ENCODE results near the gene FAM3C. TPM values are rescaled to one million over a fixed set of nuclear protein-coding genes. Genes with fewer than 3 reads are reported as not detected.

Gene FAM3C
- total RNA-seq, 2 experiments from 2014 or later = 17.2 to 18.3 TPM

- peaks cover 8% of the 10 kb centered on the region for H3K36me3 Mint-ChIP-seq
- H3K4me1 Mint-ChIP-seq (ENCODE audit: low read depth) = peaks cover 17% of the 10 kb centered on the region
- POLR2A ChIA-PET = no interaction called here
- H3K4me3 Mint-ChIP-seq = no peak overlapping the region
- no peak overlapping the region for H3K27ac Mint-ChIP-seq
- DNase-seq = no peak
- CTCF ChIA-PET = interaction anchor here (0.6 to 4.7 kb wide), 3 partner anchors 25 to 423 kb away, joined by 3 to 29 read pairs (median 8); partner anchors contain the start of gene FAM3C
- intact Hi-C loops (cut with micrococcal nuclease) = loop anchor here (2.0 kb wide), 1 partner anchor 25 kb away; the partner anchor contains the start of gene FAM3C
- no peaks in the 10 kb centered on the region for H3K9me3 Mint-ChIP-seq
- H3K27me3 Mint-ChIP-seq = no peaks in the 10 kb centered on the region
These were observed 24.2 kb downstream of the FAM3C start for GRCh38 chr7:121371883-121372282.

- intact Hi-C loops (cut with micrococcal nuclease) = no loop called here
- no peaks in the 10 kb centered on the region for H3K9me3 Mint-ChIP-seq
- peaks cover 9% of the 10 kb centered on the region for H3K36me3 Mint-ChIP-seq
- POLR2A ChIA-PET = no interaction called here
- H3K27ac Mint-ChIP-seq = no peak overlapping the region
- H3K4me1 Mint-ChIP-seq (ENCODE audit: low read depth) = peaks cover 17% of the 10 kb centered on the region
- H3K27me3 Mint-ChIP-seq = no peaks in the 10 kb centered on the region
- DNase-seq = no peak
- H3K4me3 Mint-ChIP-seq = no peak overlapping the region
- CTCF ChIA-PET = interaction anchor here (2.5 to 4.7 kb wide), 2 partner anchors 26 to 176 kb away, joined by 8 to 29 read pairs; partner anchors contain the start of gene FAM3C
These were observed 24.7 kb downstream of the FAM3C start for GRCh38 chr7:121371367-121371766.

GRCh38 chr7:121369462-121369861 lies 26.6 kb downstream of the FAM3C start:
- POLR2A ChIA-PET = no interaction called here
- Mint-ChIP-seq H3K27ac (peak overlapping the region; percentile 9), H3K4me3 (no peak overlapping the region), H3K27me3 (no peaks in the 10 kb centered on the region), H3K4me1 (ENCODE audit: low read depth) (peaks cover 17% of the 10 kb centered on the region), H3K9me3 (no peaks in the 10 kb centered on the region), H3K36me3 (peaks cover 10% of the 10 kb centered on the region)
- CTCF ChIA-PET = interaction anchor here (1.0 to 4.8 kb wide), 6 partner anchors 9 to 625 kb away, joined by 3 to 102 read pairs (median 6); partner anchors contain the start of gene FAM3C
- intact Hi-C loops (cut with micrococcal nuclease) = loop anchor here (5.0 kb wide), 1 partner anchor 128 kb away; no protein-coding TSS in a partner anchor
- no peak for DNase-seq

GRCh38 chr7:121366852-121367431 lies 29.2 kb downstream of the FAM3C start:
- intact Hi-C loops (cut with micrococcal nuclease) = loop anchor here (1.0 to 5.0 kb wide), 4 partner anchors 71 to 628 kb away; no protein-coding TSS in a partner anchor
- POLR2A ChIA-PET = interaction anchor here (1.0 kb wide), 1 partner anchor 28 kb away, joined by 3 read pairs; no protein-coding TSS in a partner anchor
- no peaks in the 10 kb centered on the region for H3K9me3 Mint-ChIP-seq

GRCh38 chr7:121360564-121360963 lies 35.5 kb downstream of the FAM3C start:
- Mint-ChIP-seq H3K9me3 (no peaks in the 10 kb centered on the region), H3K4me1 (ENCODE audit: low read depth) (no peaks in the 10 kb centered on the region), H3K36me3 (peaks cover 29% of the 10 kb centered on the region), H3K27ac (no peak overlapping the region), H3K4me3 (no peak overlapping the region), H3K27me3 (no peaks in the 10 kb centered on the region)
- DNase-seq = no peak
- intact Hi-C loops (cut with micrococcal nuclease) = no loop called here
- ChIA-PET CTCF (interaction anchor here (0.9 to 1.9 kb wide), 4 partner anchors 9 to 187 kb away, joined by 3 to 5 read pairs (median 4); partner anchors contain the start of gene FAM3C), POLR2A (no interaction called here)

More at GRCh38 chr7:121366852-121367431, 29.2 kb downstream of the FAM3C start:
- Mint-ChIP-seq H3K27me3 (no peaks in the 10 kb centered on the region), H3K4me1 (ENCODE audit: low read depth) (peaks cover 8% of the 10 kb centered on the region), H3K27ac (no peak overlapping the region), H3K36me3 (peaks cover 13% of the 10 kb centered on the region), H3K4me3 (no peak overlapping the region)
- no peak for DNase-seq
- CTCF ChIA-PET = interaction anchor here (0.6 to 4.8 kb wide), 34 partner anchors 9 to 628 kb away, joined by 3 to 102 read pairs (median 4); partner anchors contain the start of gene FAM3C

GRCh38 chr7:121355574-121355973 lies 40.5 kb downstream of the FAM3C start:
- CTCF ChIA-PET = interaction anchor here (1.4 kb wide), 1 partner anchor 18 kb away, joined by 3 read pairs; no protein-coding TSS in a partner anchor
- Mint-ChIP-seq H3K27ac (no peak overlapping the region), H3K4me3 (no peak overlapping the region), H3K9me3 (no peaks in the 10 kb centered on the region), H3K36me3 (peaks cover 31% of the 10 kb centered on the region), H3K27me3 (no peaks in the 10 kb centered on the region), H3K4me1 (ENCODE audit: low read depth) (no peaks in the 10 kb centered on the region)
- POLR2A ChIA-PET = no interaction called here
- intact Hi-C loops (cut with micrococcal nuclease) = no loop called here
- no peak for DNase-seq

GRCh38 chr7:121352323-121352722 lies 43.8 kb downstream of the FAM3C start:
- DNase-seq = no peak
- Mint-ChIP-seq H3K4me3 (no peak overlapping the region), H3K27me3 (no peaks in the 10 kb centered on the region), H3K27ac (no peak overlapping the region), H3K4me1 (ENCODE audit: low read depth) (no peaks in the 10 kb centered on the region), H3K9me3 (no peaks in the 10 kb centered on the region), H3K36me3 (peaks cover 30% of the 10 kb centered on the region)
- POLR2A ChIA-PET = no interaction called here
- intact Hi-C loops (cut with micrococcal nuclease) = no loop called here
- CTCF ChIA-PET = interaction anchor here (1.2 kb wide), 1 partner anchor 15 kb away, joined by 5 read pairs; no protein-coding TSS in a partner anchor

GRCh38 chr7:121351682-121352081 lies 44.4 kb downstream of the FAM3C start:
- H3K9me3 Mint-ChIP-seq = no peaks in the 10 kb centered on the region
- H3K4me3 Mint-ChIP-seq = no peak overlapping the region
- no peaks in the 10 kb centered on the region for H3K27me3 Mint-ChIP-seq
- no peaks in the 10 kb centered on the region for H3K4me1 Mint-ChIP-seq (ENCODE audit: low read depth)
- CTCF ChIA-PET = interaction anchor here (0.7 to 1.2 kb wide), 2 partner anchors 15 to 36 kb away, joined by 4 to 5 read pairs; no protein-coding TSS in a partner anchor
- H3K27ac Mint-ChIP-seq = no peak overlapping the region
- intact Hi-C loops (cut with micrococcal nuclease) = no loop called here
- no peak for DNase-seq
- H3K36me3 Mint-ChIP-seq = peaks cover 30% of the 10 kb centered on the region
- POLR2A ChIA-PET = no interaction called here

GRCh38 chr7:121344497-121344896 lies 51.6 kb downstream of the FAM3C start:
- intact Hi-C loops (cut with micrococcal nuclease) = no loop called here
- H3K9me3 Mint-ChIP-seq = no peaks in the 10 kb centered on the region
- no peaks in the 10 kb centered on the region for H3K27me3 Mint-ChIP-seq
- ChIA-PET POLR2A (no interaction called here), CTCF (no interaction called here)
- DNase-seq = no peak
- H3K36me3 Mint-ChIP-seq = peaks cover 14% of the 10 kb centered on the region
- no peak overlapping the region for H3K4me3 Mint-ChIP-seq
- H3K27ac Mint-ChIP-seq = no peak overlapping the region
- H3K4me1 Mint-ChIP-seq (ENCODE audit: low read depth) = no peaks in the 10 kb centered on the region

GRCh38 chr7:121344093-121344492 lies 52.0 kb downstream of the FAM3C start:
- H3K4me1 Mint-ChIP-seq (ENCODE audit: low read depth) = no peaks in the 10 kb centered on the region
- intact Hi-C loops (cut with micrococcal nuclease) = no loop called here
- peaks cover 14% of the 10 kb centered on the region for H3K36me3 Mint-ChIP-seq
- no peak overlapping the region for H3K27ac Mint-ChIP-seq
- CTCF ChIA-PET = no interaction called here
- no peaks in the 10 kb centered on the region for H3K27me3 Mint-ChIP-seq
- DNase-seq = no peak
- POLR2A ChIA-PET = no interaction called here
- no peak overlapping the region for H3K4me3 Mint-ChIP-seq
- H3K9me3 Mint-ChIP-seq = no peaks in the 10 kb centered on the region

GRCh38 chr7:121343302-121343701 lies 52.8 kb downstream of the FAM3C start:
- Mint-ChIP-seq H3K27ac (no peak overlapping the region), H3K27me3 (no peaks in the 10 kb centered on the region), H3K9me3 (no peaks in the 10 kb centered on the region), H3K36me3 (peaks cover 17% of the 10 kb centered on the region), H3K4me3 (no peak overlapping the region), H3K4me1 (ENCODE audit: low read depth) (no peaks in the 10 kb centered on the region)
- no peak for DNase-seq
- intact Hi-C loops (cut with micrococcal nuclease) = no loop called here
- ChIA-PET CTCF (interaction anchor here (0.6 kb wide), 1 partner anchor 145 kb away, joined by 3 read pairs; no protein-coding TSS in a partner anchor), POLR2A (no interaction called here)

- no peaks in the 10 kb centered on the region for H3K27me3 Mint-ChIP-seq
- H3K27ac Mint-ChIP-seq = no peak overlapping the region
- peaks cover 17% of the 10 kb centered on the region for H3K36me3 Mint-ChIP-seq
- no peaks in the 10 kb centered on the region for H3K4me1 Mint-ChIP-seq (ENCODE audit: low read depth)
- H3K9me3 Mint-ChIP-seq = no peaks in the 10 kb centered on the region
- intact Hi-C loops (cut with micrococcal nuclease) = no loop called here
- no peak for DNase-seq
- ChIA-PET POLR2A (no interaction called here), CTCF (no interaction called here)
- H3K4me3 Mint-ChIP-seq = no peak overlapping the region
These were observed 53.5 kb downstream of the FAM3C start for GRCh38 chr7:121342631-121343030.

GRCh38 chr7:121341933-121342332 lies 54.2 kb downstream of the FAM3C start:
- CTCF ChIA-PET = no interaction called here
- Mint-ChIP-seq H3K4me1 (ENCODE audit: low read depth) (no peaks in the 10 kb centered on the region), H3K27ac (no peak overlapping the region), H3K27me3 (no peaks in the 10 kb centered on the region), H3K9me3 (no peaks in the 10 kb centered on the region), H3K4me3 (no peak overlapping the region), H3K36me3 (peaks cover 11% of the 10 kb centered on the region)
- POLR2A ChIA-PET = no interaction called here
- no peak for DNase-seq
- intact Hi-C loops (cut with micrococcal nuclease) = no loop called here

Data from activated CD4-positive, alpha-beta memory T cell treated with anti-CD3 and anti-CD28 coated beads for 36 hours (primary cell).